HepG2 (cell line): Measurements from ENCODE around the gene CIBAR2. TPM values are rescaled to one million over a fixed set of nuclear protein-coding genes. Genes with fewer than 3 reads are reported as not detected.

Experiments
- AKAP8 ChIP-seq: sonication (generic); formaldehyde crosslinking; IDR thresholded peaks from 2 replicates; pipeline ENCODE4 v1.5.1; 2020; ENCODE audit warnings: mild to moderate bottlenecking, missing genetic modification reagents
- BATF2 ChIP-seq: sonication (generic); formaldehyde crosslinking; IDR thresholded peaks from 2 replicates; pipeline ENCODE4 v1.8.0; 2022; ENCODE audit warnings: mild to moderate bottlenecking, missing genetic modification reagents, moderate library complexity
- EED ChIP-seq: sonication (generic); formaldehyde crosslinking; IDR thresholded peaks from 2 replicates; pipeline ENCODE4 v1.5.0; 2020; ENCODE audit warnings: mild to moderate bottlenecking, missing genetic modification reagents
- EP300 ChIP-seq, 3 experiments: sonication (generic) in 1 of 3; formaldehyde crosslinking in 1 of 3; IDR thresholded peaks; 2 replicates each; pipeline versions ENCODE4 v1.5.1 to v1.6.1; 2011 to 2020; ENCODE audit warnings: low read depth in 2 of 3, low read length in 2 of 3, borderline replicate concordance in 1 of 3, improper control_type of control experiment in 1 of 3, mild to moderate bottlenecking in 1 of 3, missing genetic modification reagents in 1 of 3, moderate library complexity in 1 of 3
- GTF3A ChIP-seq: sonication (generic); formaldehyde crosslinking; conservative IDR thresholded peaks from 2 replicates; pipeline ENCODE4 v1.4.0; 2020; ENCODE audit warnings: mild to moderate bottlenecking, missing genetic modification reagents
- MZF1 ChIP-seq: sonication (generic); formaldehyde crosslinking; IDR thresholded peaks from 2 replicates; pipeline ENCODE4 v1.8.1; 2023; ENCODE audit warnings: mild to moderate bottlenecking, missing genetic modification reagents, borderline replicate concordance
- PHF21A ChIP-seq: sonication (generic); formaldehyde crosslinking; IDR thresholded peaks from 2 replicates; pipeline ENCODE4 v1.5.0; 2020; ENCODE audit warnings: mild to moderate bottlenecking, missing genetic modification reagents
- RARA ChIP-seq: IDR thresholded peaks from 2 replicates; pipeline ENCODE4 v1.6.1; 2016; ENCODE audit warnings: missing genetic modification reagents, missing compliant biosample characterization
- SMAD1 ChIP-seq: sonication (generic); formaldehyde crosslinking; IDR thresholded peaks from 2 replicates; pipeline ENCODE4 v1.4.0; 2020; ENCODE audit warnings: missing genetic modification reagents, low read depth, mild to moderate bottlenecking, borderline replicate concordance
- SMC3 ChIP-seq: IDR thresholded peaks from 2 replicates; pipeline ENCODE4 v1.6.1; 2011; ENCODE audit warnings: low read length, improper control_type of control experiment
- TOPORS ChIP-seq: sonication (generic); formaldehyde crosslinking; IDR thresholded peaks from 2 replicates; pipeline ENCODE4 v1.8.0; 2023; ENCODE audit warnings: mild to moderate bottlenecking, missing genetic modification reagents
- ZBTB1 ChIP-seq: sonication (generic); formaldehyde crosslinking; IDR thresholded peaks from 2 replicates; pipeline ENCODE4 v1.4.0; 2020; ENCODE audit warnings: missing genetic modification reagents, borderline replicate concordance
- ZBTB7A ChIP-seq: sonication (generic); formaldehyde crosslinking; IDR thresholded peaks from 2 replicates; pipeline ENCODE4 v1.8.0; 2022; ENCODE audit warnings: mild to moderate bottlenecking, missing genetic modification reagents
- ZKSCAN5 ChIP-seq: sonication (generic); formaldehyde crosslinking; IDR thresholded peaks from 2 replicates; pipeline ENCODE4 v1.5.1; 2020; ENCODE audit warnings: mild to moderate bottlenecking, missing genetic modification reagents
- ZNF124 ChIP-seq: sonication (generic); formaldehyde crosslinking; IDR thresholded peaks from 2 replicates; pipeline ENCODE4 v1.4.0; 2020; ENCODE audit warnings: missing genetic modification reagents
- ZNF180 ChIP-seq: sonication (generic); formaldehyde crosslinking; IDR thresholded peaks from 2 replicates; pipeline ENCODE4 v1.4.0; 2020; ENCODE audit warnings: low read depth, missing genetic modification reagents, borderline replicate concordance
- ZNF251 ChIP-seq: sonication (generic); formaldehyde crosslinking; IDR thresholded peaks from 2 replicates; pipeline ENCODE4 v1.9.0; 2021; ENCODE audit warnings: mild to moderate bottlenecking, missing genetic modification reagents
- ZNF331 ChIP-seq: sonication (generic); formaldehyde crosslinking; IDR thresholded peaks from 2 replicates; pipeline ENCODE4 v1.4.0; 2020; ENCODE audit warnings: missing genetic modification reagents
- ZNF616 ChIP-seq: sonication (generic); formaldehyde crosslinking; IDR thresholded peaks from 2 replicates; pipeline ENCODE4 v1.5.0; 2020; ENCODE audit warnings: low read depth, mild to moderate bottlenecking, missing genetic modification reagents
- ZSCAN30 ChIP-seq: sonication (generic); formaldehyde crosslinking; IDR thresholded peaks from 2 replicates; pipeline ENCODE4 v1.5.0; 2020; ENCODE audit warnings: mild to moderate bottlenecking, missing genetic modification reagents
- polyA plus RNA-seq, 8 experiments: library from polyadenylated mRNA; depleted of rRNA in 3 of 8; stranded (reverse) in 7 of 8; unstranded in 1 of 8; fragments of >200 nt; fragmentation: Illumina TruSeq in 4 of 8; extraction: Trizol in 4 of 8; gene quantifications; 2 replicates each; pipeline versions ENCODE4 v1.2.1 to v1.2.3, GENCODE V29; 2011 to 2016; ENCODE audit warnings: low read depth in 4 of 8, missing spikeins in 1 of 8, mixed read lengths in 1 of 8; ENCODE audit not compliant: insufficient read depth in 1 of 8
- total RNA-seq, 5 experiments: library from RNA; depleted of rRNA; stranded (reverse); fragments of >200 nt; fragmentation: Illumina TruSeq; extraction: Trizol; gene quantifications; 2 replicates each; pipeline ENCODE4 v1.2.3, GENCODE V29; 2016; ENCODE audit warnings: low read depth in 1 of 5
- TF ChIP-seq, protein P1 (sequence below): sonication (generic); formaldehyde crosslinking; IDR thresholded peaks from 2 replicates; pipeline ENCODE4 v1.8.1; 2023; ENCODE audit warnings: mild to moderate bottlenecking, missing genetic modification reagents
- TF ChIP-seq, protein P2 (sequence below): sonication (generic); formaldehyde crosslinking; conservative IDR thresholded peaks from 2 replicates; pipeline ENCODE4 v1.4.0; 2020; ENCODE audit warnings: missing genetic modification reagents
- TF ChIP-seq, protein P3 (sequence below): IDR thresholded peaks from 2 replicates; pipeline ENCODE4 v1.6.1; 2016; ENCODE audit warnings: missing genetic modification reagents, missing compliant biosample characterization
- TF ChIP-seq, protein P4 (sequence below): sonication (generic); formaldehyde crosslinking; IDR thresholded peaks from 2 replicates; pipeline ENCODE4 v1.4.0; 2020; ENCODE audit warnings: mild to moderate bottlenecking, missing genetic modification reagents

The CIBAR2 gene
- total and polyA plus RNA-seq, 2 of the 13 experiments (the other 11 are each of a cell fraction or from before 2014, with no cell fraction given) = not detected

DNA sequence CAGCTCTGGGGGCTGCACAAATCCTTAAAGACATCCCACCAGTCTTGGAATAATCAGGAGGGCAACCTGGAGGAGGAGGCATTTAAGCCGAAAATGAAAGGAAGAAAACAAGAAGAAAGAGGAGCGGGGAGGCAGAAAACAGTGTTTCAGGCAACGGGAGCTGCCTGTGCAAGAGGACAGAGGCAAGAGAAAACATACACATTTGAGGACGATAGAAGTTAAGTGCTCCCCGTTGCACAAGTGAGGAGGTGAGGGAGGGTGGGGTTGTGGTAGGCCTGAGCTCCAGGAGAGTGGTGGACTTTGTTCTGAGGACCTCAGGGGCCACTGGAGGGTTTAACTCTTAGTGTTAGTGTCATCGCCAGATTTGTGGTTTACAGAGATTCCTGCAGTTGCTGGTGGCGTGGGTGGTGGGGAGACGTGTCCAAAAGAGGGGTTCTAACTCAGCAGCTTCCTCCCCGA, 27.6 kb upstream of the CIBAR2 start (continued):
- peak in 1 of 2 experiments; percentile 75; a peak in 2 of 4 replicates for TF ChIP-seq EP300 (IDR thresholded peaks at IDR 0.05; ENCODE audit: low read depth in 2 of 2, low read length in 2 of 2)
- TF ChIP-seq EP300 (CRISPR knock-in tag; IDR thresholded peaks at IDR 0.05; ENCODE audit: borderline replicate concordance) = no peak
- TF ChIP-seq GTF3A (CRISPR knock-in tag) = no peak
- no peak for TF ChIP-seq ZSCAN30 (CRISPR knock-in tag)
- TF ChIP-seq MZF1 (CRISPR knock-in tag) = no peak
- no peak for TF ChIP-seq EED (CRISPR knock-in tag)
- no peak; the same call in 1 of the 2 replicates for TF ChIP-seq TOPORS (CRISPR knock-in tag)
- TF ChIP-seq ZKSCAN5 (CRISPR knock-in tag) = peak; percentile 98
- TF ChIP-seq BATF2 (CRISPR knock-in tag) = no peak
- TF ChIP-seq ZBTB1 (CRISPR knock-in tag) = no peak
- 0 out of 2 replicates have a peak, but pooled peaks have one; percentile 65 for TF ChIP-seq ZNF124
- TF ChIP-seq, protein P1, sequence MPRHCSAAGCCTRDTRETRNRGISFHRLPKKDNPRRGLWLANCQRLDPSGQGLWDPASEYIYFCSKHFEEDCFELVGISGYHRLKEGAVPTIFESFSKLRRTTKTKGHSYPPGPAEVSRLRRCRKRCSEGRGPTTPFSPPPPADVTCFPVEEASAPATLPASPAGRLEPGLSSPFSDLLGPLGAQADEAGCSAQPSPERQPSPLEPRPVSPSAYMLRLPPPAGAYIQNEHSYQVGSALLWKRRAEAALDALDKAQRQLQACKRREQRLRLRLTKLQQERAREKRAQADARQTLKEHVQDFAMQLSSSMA (CRISPR knock-in tag) = no peak
- TF ChIP-seq, protein P2, sequence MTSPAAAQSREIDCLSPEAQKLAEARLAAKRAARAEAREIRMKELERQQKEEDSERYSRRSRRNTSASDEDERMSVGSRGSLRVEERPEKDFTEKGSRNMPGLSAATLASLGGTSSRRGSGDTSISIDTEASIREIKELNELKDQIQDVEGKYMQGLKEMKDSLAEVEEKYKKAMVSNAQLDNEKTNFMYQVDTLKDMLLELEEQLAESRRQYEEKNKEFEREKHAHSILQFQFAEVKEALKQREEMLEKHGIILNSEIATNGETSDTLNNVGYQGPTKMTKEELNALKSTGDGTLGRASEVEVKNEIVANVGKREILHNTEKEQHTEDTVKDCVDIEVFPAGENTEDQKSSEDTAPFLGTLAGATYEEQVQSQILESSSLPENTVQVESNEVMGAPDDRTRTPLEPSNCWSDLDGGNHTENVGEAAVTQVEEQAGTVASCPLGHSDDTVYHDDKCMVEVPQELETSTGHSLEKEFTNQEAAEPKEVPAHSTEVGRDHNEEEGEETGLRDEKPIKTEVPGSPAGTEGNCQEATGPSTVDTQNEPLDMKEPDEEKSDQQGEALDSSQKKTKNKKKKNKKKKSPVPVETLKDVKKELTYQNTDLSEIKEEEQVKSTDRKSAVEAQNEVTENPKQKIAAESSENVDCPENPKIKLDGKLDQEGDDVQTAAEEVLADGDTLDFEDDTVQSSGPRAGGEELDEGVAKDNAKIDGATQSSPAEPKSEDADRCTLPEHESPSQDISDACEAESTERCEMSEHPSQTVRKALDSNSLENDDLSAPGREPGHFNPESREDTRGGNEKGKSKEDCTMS = no peak
- TF ChIP-seq, protein P3, sequence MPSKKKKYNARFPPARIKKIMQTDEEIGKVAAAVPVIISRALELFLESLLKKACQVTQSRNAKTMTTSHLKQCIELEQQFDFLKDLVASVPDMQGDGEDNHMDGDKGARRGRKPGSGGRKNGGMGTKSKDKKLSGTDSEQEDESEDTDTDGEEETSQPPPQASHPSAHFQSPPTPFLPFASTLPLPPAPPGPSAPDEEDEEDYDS (CRISPR knock-in tag) = peak; percentile 31; the same call in 1 of the 2 replicates
- no peak for TF ChIP-seq ZNF251 (CRISPR knock-in tag)
- TF ChIP-seq, protein P4, sequence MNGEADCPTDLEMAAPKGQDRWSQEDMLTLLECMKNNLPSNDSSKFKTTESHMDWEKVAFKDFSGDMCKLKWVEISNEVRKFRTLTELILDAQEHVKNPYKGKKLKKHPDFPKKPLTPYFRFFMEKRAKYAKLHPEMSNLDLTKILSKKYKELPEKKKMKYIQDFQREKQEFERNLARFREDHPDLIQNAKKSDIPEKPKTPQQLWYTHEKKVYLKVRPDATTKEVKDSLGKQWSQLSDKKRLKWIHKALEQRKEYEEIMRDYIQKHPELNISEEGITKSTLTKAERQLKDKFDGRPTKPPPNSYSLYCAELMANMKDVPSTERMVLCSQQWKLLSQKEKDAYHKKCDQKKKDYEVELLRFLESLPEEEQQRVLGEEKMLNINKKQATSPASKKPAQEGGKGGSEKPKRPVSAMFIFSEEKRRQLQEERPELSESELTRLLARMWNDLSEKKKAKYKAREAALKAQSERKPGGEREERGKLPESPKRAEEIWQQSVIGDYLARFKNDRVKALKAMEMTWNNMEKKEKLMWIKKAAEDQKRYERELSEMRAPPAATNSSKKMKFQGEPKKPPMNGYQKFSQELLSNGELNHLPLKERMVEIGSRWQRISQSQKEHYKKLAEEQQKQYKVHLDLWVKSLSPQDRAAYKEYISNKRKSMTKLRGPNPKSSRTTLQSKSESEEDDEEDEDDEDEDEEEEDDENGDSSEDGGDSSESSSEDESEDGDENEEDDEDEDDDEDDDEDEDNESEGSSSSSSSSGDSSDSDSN = peak; percentile 54; the same call in 1 of the 2 replicates
- peak; percentile 46; the same call in 1 of the 2 replicates for TF ChIP-seq ZNF331 (CRISPR knock-in tag)
- peak; percentile 73 for TF ChIP-seq RARA (CRISPR knock-in tag)
- 0 out of 2 replicates have a peak, but pooled peaks have one; percentile 36 for TF ChIP-seq ZBTB7A (CRISPR knock-in tag)
- no peak for TF ChIP-seq ZNF616 (CRISPR knock-in tag)
- TF ChIP-seq SMAD1 (CRISPR knock-in tag) = no peak
- TF ChIP-seq PHF21A (CRISPR knock-in tag) = peak; percentile 68
- TF ChIP-seq SMC3 = 0 out of 2 replicates have a peak, but pooled peaks have one; percentile 30
- 0 out of 2 replicates have a peak, but pooled peaks have one; percentile 8 for TF ChIP-seq AKAP8 (CRISPR knock-in tag)
- no peak for TF ChIP-seq ZNF180 (CRISPR knock-in tag)
